ENCODE results near the gene MEN1. TPM values are rescaled to one million over a fixed set of nuclear protein-coding genes. Genes with fewer than 3 reads are reported as not detected.
A peak's percentile ranks its signal among the peaks of the same experiment; 100 is the strongest.

The MEN1 gene
- total and polyA plus RNA-seq, 7 donors, result 7.2 to 21.2 (median 10.8) TPM

DNA sequence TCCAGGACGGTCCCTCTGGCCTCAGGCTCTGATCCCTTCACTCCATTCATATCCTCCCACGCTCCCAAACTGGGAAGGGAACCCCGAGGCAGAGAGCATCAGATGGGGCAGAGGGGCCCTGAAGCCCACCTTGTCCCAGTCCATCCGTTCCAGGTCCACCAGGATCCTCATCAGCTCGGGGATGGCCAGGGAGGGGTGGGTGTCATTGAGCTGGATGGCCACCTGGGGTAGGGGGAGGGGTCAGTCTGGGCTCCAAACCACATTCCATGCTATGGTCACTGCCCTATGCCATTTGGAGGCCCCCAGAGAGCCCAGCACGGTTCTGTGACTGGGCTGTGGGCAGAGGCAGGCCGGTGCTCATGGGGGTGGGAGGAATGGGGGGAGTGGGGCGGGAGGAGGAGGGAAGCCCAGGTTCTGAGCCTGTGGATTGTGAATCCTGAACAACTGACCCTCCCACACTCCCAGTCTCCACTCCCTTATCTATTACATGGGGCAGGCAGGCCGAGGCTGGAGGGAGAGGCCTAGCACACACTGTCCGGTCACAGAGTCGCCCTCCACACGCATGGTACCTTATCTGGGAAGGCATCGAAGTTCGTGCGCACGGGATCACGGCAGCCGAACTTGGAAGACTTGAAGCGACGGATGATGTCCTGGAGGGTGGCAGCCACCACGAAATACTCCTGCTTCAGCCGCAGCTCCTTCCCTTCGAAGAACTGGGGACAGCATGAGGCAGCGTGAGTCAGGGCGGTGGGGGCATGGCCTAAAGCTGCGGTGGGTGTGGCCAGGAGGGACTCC lies 56.0 kb downstream of the MEN1 start:
- H3K4me3 ChIP-seq, result no peak overlapping the region
- 68 to 87% (median 68%) methylated on average over 26 of the region's 26 CpGs for WGBS, 3 donors
- H3K27ac ChIP-seq, result peak overlapping the region; percentile 38
- TF ChIP-seq, protein P1, sequence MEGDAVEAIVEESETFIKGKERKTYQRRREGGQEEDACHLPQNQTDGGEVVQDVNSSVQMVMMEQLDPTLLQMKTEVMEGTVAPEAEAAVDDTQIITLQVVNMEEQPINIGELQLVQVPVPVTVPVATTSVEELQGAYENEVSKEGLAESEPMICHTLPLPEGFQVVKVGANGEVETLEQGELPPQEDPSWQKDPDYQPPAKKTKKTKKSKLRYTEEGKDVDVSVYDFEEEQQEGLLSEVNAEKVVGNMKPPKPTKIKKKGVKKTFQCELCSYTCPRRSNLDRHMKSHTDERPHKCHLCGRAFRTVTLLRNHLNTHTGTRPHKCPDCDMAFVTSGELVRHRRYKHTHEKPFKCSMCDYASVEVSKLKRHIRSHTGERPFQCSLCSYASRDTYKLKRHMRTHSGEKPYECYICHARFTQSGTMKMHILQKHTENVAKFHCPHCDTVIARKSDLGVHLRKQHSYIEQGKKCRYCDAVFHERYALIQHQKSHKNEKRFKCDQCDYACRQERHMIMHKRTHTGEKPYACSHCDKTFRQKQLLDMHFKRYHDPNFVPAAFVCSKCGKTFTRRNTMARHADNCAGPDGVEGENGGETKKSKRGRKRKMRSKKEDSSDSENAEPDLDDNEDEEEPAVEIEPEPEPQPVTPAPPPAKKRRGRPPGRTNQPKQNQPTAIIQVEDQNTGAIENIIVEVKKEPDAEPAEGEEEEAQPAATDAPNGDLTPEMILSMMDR (IDR thresholded peaks at IDR 0.05), result no peak
- H3K9me3 ChIP-seq, result no peaks in the 10 kb centered on the region
- DNase-seq (peak in 1 of 2 donors; percentile 46), ATAC-seq (no peak)
- intact Hi-C loops (cut with DNase I), result no loop called here
- peaks cover 0 to 89% of the 10 kb centered on the region in 2 donors for H3K36me3 ChIP-seq (ENCODE audit: insufficient read depth in 1 of 2, low read depth in 1 of 2)
- no peaks in the 10 kb centered on the region for H3K27me3 ChIP-seq (ENCODE audit: insufficient read depth in 3 of 3, low read length in 2 of 3)
- peaks cover 50% of the 10 kb centered on the region for H3K4me1 ChIP-seq

Other genes with a start within 250 kb of the MEN1 start
- gene SLC22A12, start 219.3 kb downstream of the MEN1 start, total RNA-seq, result not detected
- not detected for gene SLC22A12, start 219.3 kb downstream of the MEN1 start, polyA plus RNA-seq
- 1 to 10 TPM; 1.4 to 5.2 (median 3.5) TPM for gene NRXN2, start 87.4 kb downstream of the MEN1 start, total RNA-seq
- 1 to 10 TPM in 1 of 3 donors, under 1 TPM in 2; 0.44 to 1.9 (median 0.60) TPM for gene NRXN2, start 87.4 kb downstream of the MEN1 start, polyA plus RNA-seq
- 1 to 10 TPM; 2.6 to 8.6 (median 6.0) TPM for gene RASGRP2, start 66.4 kb downstream of the MEN1 start, total RNA-seq
- 10 to 100 TPM in 1 of 3 donors, 1 to 10 TPM in 2; 6.5 to 14.7 (median 9.1) TPM for gene RASGRP2, start 66.4 kb downstream of the MEN1 start, polyA plus RNA-seq
- gene PYGM, start 50.6 kb downstream of the MEN1 start, total RNA-seq, result 1,000 to 10,000 TPM; 1,536 to 2,203 (median 1,794) TPM
- 1,000 to 10,000 TPM in 2 of 3 donors, 100 to 1,000 TPM in 1; 511 to 1,840 (median 1,729) TPM for gene PYGM, start 50.6 kb downstream of the MEN1 start, polyA plus RNA-seq
- gene SF1, start 32.0 kb downstream of the MEN1 start, total RNA-seq, result 100 to 1,000 TPM; 150 to 210 (median 184) TPM
- 10 to 100 TPM; 56.2 to 89.6 (median 65.4) TPM for gene SF1, start 32.0 kb downstream of the MEN1 start, polyA plus RNA-seq
- gene MAP4K2, start 7.3 kb downstream of the MEN1 start, total RNA-seq, result 1 to 10 TPM; 3.0 to 6.7 (median 4.0) TPM
- 1 to 10 TPM; 4.5 to 6.1 (median 5.6) TPM for gene MAP4K2, start 7.3 kb downstream of the MEN1 start, polyA plus RNA-seq
- 1 to 10 TPM in 1 of 4 donors, under 1 TPM in 2, not detected in 1; 0.05 to 2.2 (median 0.08) TPM for gene CDC42BPG, start 34.1 kb upstream of the MEN1 start, total RNA-seq
- gene CDC42BPG, start 34.1 kb upstream of the MEN1 start, polyA plus RNA-seq, result under 1 TPM; 0.04 to 0.06 (median 0.05) TPM
- 10 to 100 TPM; 34.7 to 71.0 (median 61.1) TPM for gene EHD1, start 68.1 kb upstream of the MEN1 start, total RNA-seq
- 100 to 1,000 TPM in 1 of 3 donors, 10 to 100 TPM in 2; 23.5 to 174 (median 30.9) TPM for gene EHD1, start 68.1 kb upstream of the MEN1 start, polyA plus RNA-seq
- 10 to 100 TPM; 19.5 to 21.6 (median 20.6) TPM for gene ATG2A, start 106.7 kb upstream of the MEN1 start, total RNA-seq
- 10 to 100 TPM; 11.0 to 17.9 (median 15.4) TPM for gene ATG2A, start 106.7 kb upstream of the MEN1 start, polyA plus RNA-seq
- 10 to 100 TPM; 13.2 to 21.9 (median 18.1) TPM for gene PPP2R5B, start 114.1 kb upstream of the MEN1 start, total RNA-seq
- gene PPP2R5B, start 114.1 kb upstream of the MEN1 start, polyA plus RNA-seq, result 10 to 100 TPM; 14.9 to 36.1 (median 16.8) TPM
- gene GPHA2, start 125.3 kb upstream of the MEN1 start, total RNA-seq, result not detected
- gene GPHA2, start 125.3 kb upstream of the MEN1 start, polyA plus RNA-seq, result not detected
- not detected for gene MAJIN, start 161.6 kb upstream of the MEN1 start, total RNA-seq
- gene MAJIN, start 161.6 kb upstream of the MEN1 start, polyA plus RNA-seq, result not detected
- 1 to 10 TPM; 1.7 to 2.5 (median 2.4) TPM for gene BATF2, start 186.4 kb upstream of the MEN1 start, total RNA-seq
- 1 to 10 TPM; 2.3 to 8.4 (median 3.4) TPM for gene BATF2, start 186.4 kb upstream of the MEN1 start, polyA plus RNA-seq
- gene ARL2, start 203.6 kb upstream of the MEN1 start, total RNA-seq, result 100 to 1,000 TPM; 109 to 171 (median 145) TPM
- 100 to 1,000 TPM; 119 to 168 (median 154) TPM for gene ARL2, start 203.6 kb upstream of the MEN1 start, polyA plus RNA-seq
- gene SNX15, start 216.9 kb upstream of the MEN1 start, total RNA-seq, result 10 to 100 TPM; 15.6 to 21.7 (median 18.7) TPM
- gene SNX15, start 216.9 kb upstream of the MEN1 start, polyA plus RNA-seq, result 10 to 100 TPM; 26.7 to 66.5 (median 30.3) TPM
- 10 to 100 TPM in 1 of 4 donors, 1 to 10 TPM in 3; 8.4 to 12.3 (median 9.1) TPM for gene SAC3D1, start 230.7 kb upstream of the MEN1 start, total RNA-seq
- 10 to 100 TPM; 10.8 to 19.2 (median 12.9) TPM for gene SAC3D1, start 230.7 kb upstream of the MEN1 start, polyA plus RNA-seq
- 1 to 10 TPM in 2 of 4 donors, under 1 TPM in 2; 0.98 to 4.8 (median 1.9) TPM for gene NAALADL1, start 248.0 kb upstream of the MEN1 start, total RNA-seq
- 1 to 10 TPM; 1.3 to 3.7 (median 1.6) TPM for gene NAALADL1, start 248.0 kb upstream of the MEN1 start, polyA plus RNA-seq